Mesothelial cell of epicardium (in vitro differentiated cells): ENCODE results near the gene PUM1. TPM values are rescaled to one million over a fixed set of nuclear protein-coding genes. Genes with fewer than 3 reads are reported as not detected.
A peak's percentile ranks its signal among the peaks of the same experiment; 100 is the strongest.
"Not testable (repeated sequence)": the region's sequence is repeated elsewhere in the genome, so short reads cannot be mapped to it uniquely, and the experiment has no call there.

Experiments used
- DNase-seq, 2 experiments: peaks; one replicate each; pipeline ENCODE4 v3.0.0; 2021; ENCODE audit warnings: low spot score in 2 of 2; ENCODE audit not compliant: unreplicated experiment in 2 of 2
- H3K27ac Mint-ChIP-seq: 2 replicates; pipeline ENCODE4 v1.8.0; 2021; ENCODE audit warnings: mixed read lengths
- H3K27me3 Mint-ChIP-seq: 2 replicates; pipeline ENCODE4 v1.8.0; 2021; ENCODE audit warnings: low read depth, mixed read lengths
- H3K36me3 Mint-ChIP-seq: 2 replicates; pipeline ENCODE4 v1.8.0; 2021; ENCODE audit warnings: mixed read lengths
- H3K4me1 Mint-ChIP-seq: 2 replicates; pipeline ENCODE4 v1.8.0; 2021; ENCODE audit warnings: mixed read lengths
- H3K4me3 Mint-ChIP-seq: 2 replicates; pipeline ENCODE4 v1.8.0; 2021; ENCODE audit warnings: mild to moderate bottlenecking, moderate library complexity, mixed read lengths
- H3K9me3 Mint-ChIP-seq: 2 replicates; pipeline ENCODE4 v1.8.0; 2021; ENCODE audit warnings: mixed read lengths
- total RNA-seq: library from RNA; stranded (reverse); gene quantifications from 3 replicates; pipeline ENCODE4 v1.2.1, GENCODE V29; 2021
- TF ChIP-seq, protein P1 (sequence below): fragments of 200-600 bp; sonication (generic); IDR thresholded peaks from one replicate; pipeline ENCODE4 v1.5.0; 2021; ENCODE audit warnings: antibody characterized with exemption; ENCODE audit not compliant: unreplicated experiment

The PUM1 gene
- total RNA-seq, 1 donor from 2014 or later: 250 TPM

DNA sequence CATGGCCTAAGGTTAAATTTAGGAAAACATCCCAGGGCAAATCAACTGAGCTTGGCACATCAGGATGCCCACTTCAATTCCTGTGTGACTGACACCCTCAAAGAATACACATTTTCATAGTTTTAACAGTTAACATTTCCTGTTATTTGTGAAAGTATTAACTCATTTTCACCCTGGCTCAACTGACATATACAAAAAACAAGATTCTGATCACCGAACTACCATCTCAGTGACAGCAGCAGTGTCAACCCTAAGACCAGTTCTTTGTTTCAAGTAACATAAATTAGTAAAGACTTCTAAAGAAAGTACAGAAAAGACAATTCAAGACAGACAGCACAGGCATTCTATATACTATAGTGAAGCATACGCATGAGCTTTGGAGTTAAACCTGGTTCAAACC lies 88.0 kb downstream of the PUM1 start:
- Mint-ChIP-seq H3K36me3 (peaks cover 42% of the 10 kb centered on the region), H3K27me3 (no peaks in the 10 kb centered on the region), H3K27ac (peak overlapping the region; percentile 88), H3K9me3 (no peaks in the 10 kb centered on the region), H3K4me1 (peaks cover 30% of the 10 kb centered on the region), H3K4me3 (no peak overlapping the region)
- DNase-seq: no peak
- TF ChIP-seq, protein P1, sequence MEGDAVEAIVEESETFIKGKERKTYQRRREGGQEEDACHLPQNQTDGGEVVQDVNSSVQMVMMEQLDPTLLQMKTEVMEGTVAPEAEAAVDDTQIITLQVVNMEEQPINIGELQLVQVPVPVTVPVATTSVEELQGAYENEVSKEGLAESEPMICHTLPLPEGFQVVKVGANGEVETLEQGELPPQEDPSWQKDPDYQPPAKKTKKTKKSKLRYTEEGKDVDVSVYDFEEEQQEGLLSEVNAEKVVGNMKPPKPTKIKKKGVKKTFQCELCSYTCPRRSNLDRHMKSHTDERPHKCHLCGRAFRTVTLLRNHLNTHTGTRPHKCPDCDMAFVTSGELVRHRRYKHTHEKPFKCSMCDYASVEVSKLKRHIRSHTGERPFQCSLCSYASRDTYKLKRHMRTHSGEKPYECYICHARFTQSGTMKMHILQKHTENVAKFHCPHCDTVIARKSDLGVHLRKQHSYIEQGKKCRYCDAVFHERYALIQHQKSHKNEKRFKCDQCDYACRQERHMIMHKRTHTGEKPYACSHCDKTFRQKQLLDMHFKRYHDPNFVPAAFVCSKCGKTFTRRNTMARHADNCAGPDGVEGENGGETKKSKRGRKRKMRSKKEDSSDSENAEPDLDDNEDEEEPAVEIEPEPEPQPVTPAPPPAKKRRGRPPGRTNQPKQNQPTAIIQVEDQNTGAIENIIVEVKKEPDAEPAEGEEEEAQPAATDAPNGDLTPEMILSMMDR: no peak

DNA sequence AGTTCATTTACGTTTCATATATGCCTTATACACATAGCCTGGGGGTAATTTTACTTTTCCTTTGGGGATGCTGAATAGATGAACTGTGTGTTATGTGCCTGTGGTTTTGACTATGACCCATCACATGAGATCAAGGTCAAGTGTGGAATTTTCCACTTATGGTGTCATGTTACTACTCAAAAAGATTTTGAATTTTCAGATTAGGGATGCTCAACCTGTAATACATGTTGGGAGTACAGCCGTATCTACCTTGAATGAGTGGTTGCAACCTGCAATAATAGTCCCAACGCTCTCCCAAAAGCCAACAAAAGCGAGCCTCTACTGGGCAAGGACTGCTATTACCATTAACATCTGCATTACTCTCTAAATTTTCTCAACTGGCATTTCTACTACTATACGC lies 88.4 kb downstream of the PUM1 start:
- Mint-ChIP-seq H3K9me3 (no peaks in the 10 kb centered on the region), H3K27me3 (no peaks in the 10 kb centered on the region), H3K36me3 (peaks cover 42% of the 10 kb centered on the region), H3K4me1 (peaks cover 25% of the 10 kb centered on the region), H3K27ac (peak overlapping the region; percentile 88), H3K4me3 (no peak overlapping the region)
- no peak for DNase-seq
- TF ChIP-seq, protein P1: peak; percentile 17

DNA sequence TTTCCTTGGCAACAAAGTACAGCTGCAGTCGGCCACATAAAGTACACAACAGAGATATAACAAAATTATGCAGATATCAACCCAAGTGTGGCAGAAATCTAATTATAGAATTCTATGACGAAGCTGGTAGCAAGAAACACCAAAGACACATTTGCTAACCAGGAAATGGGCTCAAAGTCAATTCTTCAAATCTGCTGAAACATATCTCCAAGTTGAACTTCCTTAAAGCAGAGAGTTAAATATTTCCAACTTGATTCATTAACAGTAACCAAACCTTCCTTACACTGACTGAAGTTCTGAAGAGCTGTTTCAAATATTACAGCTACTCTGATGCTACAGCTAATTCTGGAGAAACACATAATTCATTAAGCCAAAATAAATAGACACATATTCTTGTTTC lies 89.4 kb downstream of the PUM1 start:
- no peak overlapping the region for H3K4me3 Mint-ChIP-seq
- TF ChIP-seq, protein P1: no peak
- H3K27ac Mint-ChIP-seq: peak overlapping the region; percentile 4

DNA sequence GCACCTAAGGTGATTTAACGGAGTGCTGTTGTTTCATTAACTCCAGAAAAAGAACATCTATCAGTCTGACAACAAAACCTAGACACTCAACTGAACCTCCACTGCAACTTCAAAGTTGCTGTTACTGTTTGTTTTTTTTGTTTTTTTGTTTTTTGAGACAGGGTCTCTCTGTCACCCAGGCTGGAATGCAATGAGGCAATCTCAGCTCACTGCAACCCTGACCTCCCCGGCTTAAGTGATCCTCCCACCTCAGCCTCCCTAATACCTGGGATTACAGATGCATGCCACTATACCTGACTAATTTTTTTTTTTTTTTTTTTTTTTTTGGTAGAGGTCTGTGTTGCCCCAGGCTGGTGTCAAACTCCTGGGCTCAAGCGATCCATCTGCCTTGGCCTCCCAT lies 90.3 kb downstream of the PUM1 start:
- Mint-ChIP-seq H3K27me3 (no peaks in the 10 kb centered on the region), H3K36me3 (peaks cover 43% of the 10 kb centered on the region), H3K4me3 (no peak overlapping the region), H3K27ac (peak overlapping the region; percentile 67), H3K4me1 (peaks cover 27% of the 10 kb centered on the region), H3K9me3 (no peaks in the 10 kb centered on the region)
- TF ChIP-seq, protein P1: no peak
- DNase-seq: no peak

More for the DNA sequence above, 89.4 kb downstream of the PUM1 start:
- H3K9me3 Mint-ChIP-seq: no peaks in the 10 kb centered on the region
- peaks cover 25% of the 10 kb centered on the region for H3K4me1 Mint-ChIP-seq
- H3K27me3 Mint-ChIP-seq: no peaks in the 10 kb centered on the region
- peaks cover 46% of the 10 kb centered on the region for H3K36me3 Mint-ChIP-seq
- no peak for DNase-seq

DNA sequence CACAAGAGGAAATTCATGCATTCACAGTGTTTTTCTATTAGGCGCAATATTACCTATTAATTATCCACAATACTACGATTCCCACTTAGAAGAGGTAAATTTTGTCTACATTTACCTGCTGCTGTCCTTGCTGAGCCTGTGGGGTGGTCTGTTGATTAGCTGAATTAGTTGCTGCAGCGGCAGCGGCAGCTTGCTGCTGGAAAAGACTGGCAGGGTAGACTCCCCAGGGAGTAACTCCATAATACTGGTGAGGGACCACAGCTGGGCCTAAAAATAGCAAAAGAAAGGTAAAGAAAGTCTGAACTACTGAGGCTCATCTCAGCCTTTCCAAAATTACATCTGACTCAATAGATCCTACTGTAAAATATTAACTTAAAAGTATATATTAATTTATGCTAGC lies 91.0 kb downstream of the PUM1 start:
- TF ChIP-seq, protein P1: no peak
- no peaks in the 10 kb centered on the region for H3K27me3 Mint-ChIP-seq
- H3K36me3 Mint-ChIP-seq: peaks cover 38% of the 10 kb centered on the region
- H3K27ac Mint-ChIP-seq: peak overlapping the region; percentile 34
- H3K4me1 Mint-ChIP-seq: peaks cover 28% of the 10 kb centered on the region
- no peak for DNase-seq
- H3K9me3 Mint-ChIP-seq: no peaks in the 10 kb centered on the region
- no peak overlapping the region for H3K4me3 Mint-ChIP-seq

DNA sequence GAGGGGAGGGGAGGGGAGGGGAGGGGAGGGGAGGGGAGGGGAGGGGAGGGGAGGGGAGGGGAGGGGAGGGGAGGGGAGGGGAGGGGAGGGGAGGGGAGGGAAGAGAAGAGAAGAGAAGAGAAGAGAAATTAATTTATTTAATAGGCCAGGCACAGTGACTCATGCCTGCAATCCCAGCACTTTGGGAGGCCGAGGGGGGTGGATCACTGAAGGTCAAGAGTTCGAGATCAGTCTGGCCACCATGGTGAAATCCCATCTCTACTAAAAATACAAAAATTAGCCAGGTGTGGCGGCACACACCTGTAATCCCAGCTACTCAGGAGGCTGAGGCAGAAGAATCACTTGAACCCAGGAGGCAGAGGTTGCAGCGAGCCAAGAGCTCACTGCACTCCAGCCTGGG lies 93.2 kb downstream of the PUM1 start:
- peaks cover 34% of the 10 kb centered on the region for H3K36me3 Mint-ChIP-seq
- DNase-seq, H3K27ac Mint-ChIP-seq, H3K4me3 Mint-ChIP-seq, H3K27me3 Mint-ChIP-seq, H3K9me3 Mint-ChIP-seq: not testable (repeated sequence)
- H3K4me1 Mint-ChIP-seq: peaks cover 45% of the 10 kb centered on the region
